K562 (cell line): Measurements from ENCODE around the gene SLC13A4. TPM values are rescaled to one million over a fixed set of nuclear protein-coding genes. Genes with fewer than 3 reads are reported as not detected.

Experiments
- CBFA2T2 ChIP-seq: fragments of 450-650 bp; conservative IDR thresholded peaks from 2 replicates; pipeline ENCODE4 v1.6.1; 2017; ENCODE audit warnings: mild to moderate bottlenecking
- CREB3 ChIP-seq: fragments of 450-650 bp; conservative IDR thresholded peaks from 2 replicates; pipeline ENCODE4 v1.6.1; 2016; ENCODE audit warnings: missing genetic modification characterization, low read depth, mild to moderate bottlenecking, missing compliant biosample characterization, moderate library complexity
- E2F1 ChIP-seq: sonication (generic); formaldehyde crosslinking; IDR thresholded peaks from 2 replicates; pipeline ENCODE4 v1.8.1; 2023; ENCODE audit warnings: mild to moderate bottlenecking, missing genetic modification reagents, moderate library complexity
- GTF2B ChIP-seq: IDR thresholded peaks from 2 replicates; pipeline ENCODE4 v1.6.1; 2011; ENCODE audit not compliant: insufficient read length; ENCODE audit errors: extremely low read depth
- KHSRP ChIP-seq: fragments of 450-650 bp; IDR thresholded peaks from 2 replicates; pipeline ENCODE4 v1.6.1; 2017
- NCOA6 ChIP-seq: fragments of 450-650 bp; IDR thresholded peaks from 2 replicates; pipeline ENCODE4 v1.6.1; 2017; ENCODE audit warnings: mild to moderate bottlenecking
- PBX2 ChIP-seq, 2 experiments: IDR thresholded peaks in 1 of 2; conservative IDR thresholded peaks in 1 of 2; 2 replicates each; pipeline ENCODE4 v1.6.1; 2016; ENCODE audit warnings: low read depth in 2 of 2, mild to moderate bottlenecking in 1 of 2, missing compliant biosample characterization in 1 of 2, missing genetic modification characterization in 1 of 2, moderate library complexity in 1 of 2
- TEAD1 ChIP-seq, 2 experiments: fragments of 450-650 bp in 1 of 2; sonication (generic) in 1 of 2; formaldehyde crosslinking; IDR thresholded peaks; 2 replicates each; pipeline versions ENCODE4 v1.4.0 to v1.8.0; 2020 to 2022; ENCODE audit warnings: mild to moderate bottlenecking in 2 of 2, missing genetic modification reagents in 1 of 2
- THAP7 ChIP-seq: fragments of 250-450 bp; sonication (Bioruptor Pico); IDR thresholded peaks from 2 replicates; pipeline ENCODE4 v1.5.0; 2021
- ZBTB26 ChIP-seq: fragments of 450-650 bp; formaldehyde crosslinking; IDR thresholded peaks from 2 replicates; pipeline ENCODE4 v1.4.0; 2022; ENCODE audit warnings: missing genetic modification characterization
- ZFP91 ChIP-seq: sonication (generic); formaldehyde crosslinking; IDR thresholded peaks from 2 replicates; pipeline ENCODE4 v1.8.0; 2022; ENCODE audit warnings: mild to moderate bottlenecking, missing genetic modification reagents
- ZNF511 ChIP-seq: sonication (generic); formaldehyde crosslinking; IDR thresholded peaks from 2 replicates; pipeline ENCODE4 v1.8.0; 2022; ENCODE audit warnings: mild to moderate bottlenecking, missing genetic modification reagents
- ZNF655 ChIP-seq: fragments of 250-450 bp; sonication (Bioruptor Pico); IDR thresholded peaks from 2 replicates; pipeline ENCODE4 v1.5.0; 2021
- polyA plus RNA-seq, 8 experiments: library from polyadenylated mRNA; depleted of rRNA in 4 of 8; stranded (reverse) in 5 of 8; unstranded in 3 of 8; fragments of >200 nt; fragmentation: Nextera tagmentation in 2 of 8; fragmentation: Illumina TruSeq in 1 of 8; extraction: Ambion mirVana in 2 of 8; extraction: Trizol in 1 of 8; gene quantifications; 2 replicates each; pipeline versions ENCODE4 v1.2.1 to v1.2.3, GENCODE V29; 2011 to 2014; ENCODE audit warnings: inconsistent platforms in 1 of 8, missing spikeins in 1 of 8
- total RNA-seq, 7 experiments: library from RNA; depleted of rRNA in 6 of 7; stranded (reverse); fragments of >200 nt in 6 of 7; fragmentation: Illumina TruSeq in 2 of 7; extraction: Trizol in 2 of 7; gene quantifications; 2 replicates each; pipeline versions ENCODE4 v1.2.1 to v1.2.3, GENCODE V29; 2011 to 2021; ENCODE audit warnings: low replicate concordance in 1 of 7

Gene SLC13A4
- total and polyA plus RNA-seq, 9 of the 15 experiments (the other 6 are each of a cell fraction or from before 2014, with no cell fraction given), result 0.11 to 1.0 (median 0.36) TPM

GRCh38 chr7:135661311-135662122 is 66.5 kb downstream of the SLC13A4 start (continued):
- TF ChIP-seq PBX2 (CRISPR knock-in tag; IDR thresholded peaks at IDR 0.05; ENCODE audit: low read depth) (no peak), PBX2 (tag; conservative IDR thresholded peaks at IDR 0.05; ENCODE audit: low read depth) (no peak), THAP7 (CRISPR knock-in tag) (no peak), GTF2B (no peak), CREB3 (tag) (no peak), ZBTB26 (CRISPR knock-in tag) (no peak), E2F1 (CRISPR knock-in tag) (no peak), CBFA2T2 (no peak), ZNF655 (no peak), NCOA6 (no peak), ZNF511 (CRISPR knock-in tag) (no peak), ZFP91 (no peak), KHSRP (no peak), TEAD1 (CRISPR knock-in tag; IDR thresholded peaks at IDR 0.05) (peak in 1 of 2 experiments; percentile 83; a peak in 2 of 4 replicates)
